Heart left ventricle (tissue), 16 donors: Measurements from ENCODE around the gene TNRC6A. TPM values are rescaled to one million over a fixed set of nuclear protein-coding genes. Genes with fewer than 3 reads are reported as not detected.

ENCODE experiments used
- ATAC-seq, 4 donors: fragments of 200-7000 bp; cut with Tn5 transposase; one replicate each; pipeline ENCODE4 v1.9.1; 2020 to 2022; ENCODE audit warnings: moderate library complexity in 4 of 4, mild to moderate bottlenecking in 3 of 4, moderate number of reproducible peaks in 1 of 4
- DNase-seq, 5 donors: peaks; one replicate each; pipeline ENCODE4 v3.0.0-alpha.2; 2020
- H3K27ac ChIP-seq, 12 donors: fragments of 200-600 bp; sonication (generic) in 4 of 12; one replicate each; pipeline versions ENCODE4 v1.5.0 to v1.8.0; 2016 to 2022; ENCODE audit warnings: mild to moderate bottlenecking in 2 of 12
- H3K27me3 ChIP-seq, 9 donors: fragments of 200-600 bp; sonication (generic) in 2 of 9; one replicate each; pipeline versions ENCODE4 v1.5.1 to v1.8.0; 2016 to 2022; ENCODE audit warnings: mild to moderate bottlenecking in 3 of 9
- H3K36me3 ChIP-seq, 9 donors: fragments of 200-600 bp; sonication (generic) in 2 of 9; one replicate each; pipeline versions ENCODE4 v1.5.0 to v1.8.0; 2018 to 2022; ENCODE audit warnings: mild to moderate bottlenecking in 2 of 9
- H3K4me1 ChIP-seq, 12 donors: fragments of 200-600 bp; sonication (generic) in 4 of 12; one replicate each; pipeline versions ENCODE4 v1.5.0 to v1.8.0; 2016 to 2022; ENCODE audit warnings: mild to moderate bottlenecking in 3 of 12
- H3K4me3 ChIP-seq, 12 donors: fragments of 200-600 bp; sonication (generic) in 4 of 12; one replicate each; pipeline versions ENCODE4 v1.5.0 to v1.8.0; 2017 to 2022; ENCODE audit warnings: mild to moderate bottlenecking in 9 of 12, moderate library complexity in 4 of 12
- H3K9me3 ChIP-seq, 12 donors: fragments of 200-600 bp; sonication (generic) in 4 of 12; one replicate each; pipeline versions ENCODE4 v1.5.0 to v1.8.0; 2016 to 2022; ENCODE audit warnings: mild to moderate bottlenecking in 1 of 12
- POLR2A ChIP-seq, 2 donors: fragments of 450-650 bp; IDR thresholded peaks; one replicate each; pipeline ENCODE4 v1.6.1; 2017; ENCODE audit warnings: antibody characterized with exemption in 2 of 2, mild to moderate bottlenecking in 2 of 2, moderate library complexity in 2 of 2
- WGBS, 4 donors: extraction: QIAGEN DNeasy Blood & Tissue Kit in 2 of 4; methylation state at CpG; one replicate each; pipeline versions ENCODE4 v1.1.5 to v1.1.7; 2013 to 2018; 5-methylcytosine and 5-hydroxymethylcytosine counted together
- intact Hi-C, 10 donors: fragments of 100-400 bp; cut with DNase I; formaldehyde crosslinking; loops; one replicate each; pipeline versions ENCODE4 v1.11.1 to v1.14.2; 2022
- polyA plus RNA-seq, 2 donors: library from polyadenylated mRNA; stranded (reverse); fragments of 200-250 nt; gene quantifications; one replicate each; pipeline ENCODE4 v1.2.3, GENCODE V29; 2013
- total RNA-seq, 9 donors: library from RNA; depleted of rRNA in 2 of 9; stranded (reverse); fragments of >200 nt in 2 of 9; fragmentation: NEBNext Ultra II Directional in 3 of 9; extraction: Animal tissue kit (Norgen Biotek cat#: 25700) in 3 of 9; gene quantifications; one replicate each; pipeline versions ENCODE4 v1.1.0 to v1.2.4, GENCODE V29; 2016 to 2023
- TF ChIP-seq, protein P1 (sequence below), 12 donors: fragments of 200-600 bp; sonication (generic) in 4 of 12; IDR thresholded peaks; one replicate each; pipeline versions ENCODE4 v1.5.0 to v1.8.0; 2018 to 2022; ENCODE audit warnings: antibody characterized with exemption in 12 of 12, mild to moderate bottlenecking in 5 of 12
- donor health status: ischemic (EF 13 %, LVEDD 7.1; RV severe dilation, severe dysfunction).
- donor health status: healthy with polysubstance abuse.
- donor health status: DM: no; HTN: yes; CAD: no.
- donor health status: DM: no; HTN: no; CAD: no.
- donor health status: ischemic (EF 25% LVEDD 6.9; RV normal size, moderate dysfunction).
- donor health status: ischemic (EF 25% LVEDD 5.7; RV mildly dilated, moderate dysfunction).
- donor health status: healthy.
- donor health status: DM: yes; HTN: yes; CAD: no.
- donor health status: ischemic (EF 35%, LVEDD 5.7; RV mildly dilated, moderate dysfunction).
- donor health status: nonischemic (EF 11% LVEDD 7.7; RV severe dilation, severe dysfunction).
- donor health status: DM: yes; HTN: yes; CAD: no.
- donor health status: PGD.
- donor health status: ischemic (EF 29% LVEDD 5.4; RV normal size, mild dysfunction).
- donor health status: nonischemic (EF 23%, LVEDD 6.1; RV moderate dilation, normal function).

Gene TNRC6A
- total and polyA plus RNA-seq, 11 donors = 16.0 to 53.1 (median 35.5) TPM

DNA sequence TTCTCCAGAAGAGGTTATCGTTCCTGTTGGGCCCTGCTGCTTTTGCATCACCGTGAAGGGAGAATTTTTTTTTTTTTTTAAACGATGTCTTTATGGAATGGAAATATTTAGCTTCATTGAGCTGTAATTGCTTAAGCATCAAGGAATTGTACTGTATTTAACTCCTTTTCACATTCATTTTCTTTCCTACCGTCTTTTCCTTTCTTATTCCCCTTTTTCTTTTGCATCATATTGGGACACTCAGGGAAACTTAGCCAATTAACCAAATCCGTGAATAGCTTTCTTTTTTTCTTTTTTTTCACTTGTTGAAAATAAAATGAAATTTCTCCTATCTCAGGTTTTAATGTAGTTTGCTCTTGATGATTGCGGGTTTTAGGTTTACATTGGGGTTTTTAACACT lies 1.5 kb downstream of the TNRC6A start:
- no peak for TF ChIP-seq POLR2A (IDR thresholded peaks at IDR 0.05)
- TF ChIP-seq, protein P1, sequence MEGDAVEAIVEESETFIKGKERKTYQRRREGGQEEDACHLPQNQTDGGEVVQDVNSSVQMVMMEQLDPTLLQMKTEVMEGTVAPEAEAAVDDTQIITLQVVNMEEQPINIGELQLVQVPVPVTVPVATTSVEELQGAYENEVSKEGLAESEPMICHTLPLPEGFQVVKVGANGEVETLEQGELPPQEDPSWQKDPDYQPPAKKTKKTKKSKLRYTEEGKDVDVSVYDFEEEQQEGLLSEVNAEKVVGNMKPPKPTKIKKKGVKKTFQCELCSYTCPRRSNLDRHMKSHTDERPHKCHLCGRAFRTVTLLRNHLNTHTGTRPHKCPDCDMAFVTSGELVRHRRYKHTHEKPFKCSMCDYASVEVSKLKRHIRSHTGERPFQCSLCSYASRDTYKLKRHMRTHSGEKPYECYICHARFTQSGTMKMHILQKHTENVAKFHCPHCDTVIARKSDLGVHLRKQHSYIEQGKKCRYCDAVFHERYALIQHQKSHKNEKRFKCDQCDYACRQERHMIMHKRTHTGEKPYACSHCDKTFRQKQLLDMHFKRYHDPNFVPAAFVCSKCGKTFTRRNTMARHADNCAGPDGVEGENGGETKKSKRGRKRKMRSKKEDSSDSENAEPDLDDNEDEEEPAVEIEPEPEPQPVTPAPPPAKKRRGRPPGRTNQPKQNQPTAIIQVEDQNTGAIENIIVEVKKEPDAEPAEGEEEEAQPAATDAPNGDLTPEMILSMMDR (IDR thresholded peaks at IDR 0.05) = no peak
- peak overlapping the region; percentile 57 to 94 (median 84) for H3K4me3 ChIP-seq
- peak overlapping the region; percentile 47 to 99 (median 92) for H3K27ac ChIP-seq
- H3K36me3 ChIP-seq = peaks cover 0 to 25% (median 14%) of the 10 kb centered on the region in 9 donors
- WGBS, 4 donors = 10 to 16% (median 11%) methylated on average over 6 of the region's 6 CpGs
- intact Hi-C loops = loop anchor here in 5 of 10 donors (2.0 to 10.0 kb wide), 3 partner anchors 46 to 54 kb away; no protein-coding TSS in a partner anchor
- no peak for DNase-seq
- no peaks in the 10 kb centered on the region for H3K27me3 ChIP-seq
- H3K4me1 ChIP-seq = peaks cover 3 to 58% (median 52%) of the 10 kb centered on the region in 12 donors
- no peaks in the 10 kb centered on the region for H3K9me3 ChIP-seq
- no peak for ATAC-seq

DNA sequence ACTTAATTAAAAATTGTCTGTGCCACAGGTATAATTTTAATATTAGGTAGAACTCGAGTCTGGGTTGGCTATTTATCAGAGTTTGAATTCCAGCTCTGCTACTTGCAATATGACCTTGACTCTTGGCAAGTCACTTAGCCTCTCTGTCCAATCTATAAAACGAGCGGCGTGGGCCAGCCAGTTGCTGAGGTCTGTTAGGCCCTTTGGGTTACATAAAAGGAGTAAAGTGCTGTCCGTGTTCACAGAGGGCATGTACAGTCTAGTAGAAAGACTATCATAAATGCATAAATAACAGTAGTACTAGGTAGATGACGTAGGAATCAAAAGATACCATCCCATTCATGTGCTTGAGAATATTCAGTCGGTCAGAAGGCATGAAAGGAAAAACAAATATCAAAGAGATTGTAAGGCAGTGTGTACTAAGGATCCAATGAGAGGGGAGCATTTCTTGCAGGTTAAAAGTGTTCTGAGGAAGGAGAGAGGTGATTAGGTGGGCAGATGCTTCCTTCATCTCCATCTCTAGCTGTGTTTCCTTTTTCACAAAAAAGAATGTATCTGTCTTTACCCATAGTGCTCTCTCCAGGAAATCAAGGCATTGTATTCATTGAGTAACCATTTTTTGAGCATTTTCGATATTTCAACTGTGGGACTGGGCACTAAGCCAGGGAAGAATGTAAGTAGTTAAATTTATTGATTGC lies 2.4 kb downstream of the TNRC6A start:
- 20 to 31% (median 29%) methylated on average over 8 of the region's 8 CpGs for WGBS, 4 donors
- H3K27ac ChIP-seq = peak overlapping the region; percentile 42 to 99 (median 92)
- intact Hi-C loops = loop anchor here in 5 of 10 donors (2.0 to 10.0 kb wide), 3 partner anchors 45 to 53 kb away; no protein-coding TSS in a partner anchor
- H3K4me1 ChIP-seq = peaks cover 9 to 67% (median 61%) of the 10 kb centered on the region in 12 donors
- TF ChIP-seq, protein P1 (IDR thresholded peaks at IDR 0.05) = no peak
- no peak for TF ChIP-seq POLR2A (IDR thresholded peaks at IDR 0.05)
- no peaks in the 10 kb centered on the region for H3K27me3 ChIP-seq
- ATAC-seq (peak; percentile 65 to 82 (median 74)), DNase-seq (peak; percentile 62 to 81 (median 69))
- H3K36me3 ChIP-seq = peaks cover 0 to 25% (median 14%) of the 10 kb centered on the region in 9 donors
- peak overlapping the region in 10 of 12 donors; percentile 57 to 94 (median 86) for H3K4me3 ChIP-seq
- no peaks in the 10 kb centered on the region for H3K9me3 ChIP-seq

DNA sequence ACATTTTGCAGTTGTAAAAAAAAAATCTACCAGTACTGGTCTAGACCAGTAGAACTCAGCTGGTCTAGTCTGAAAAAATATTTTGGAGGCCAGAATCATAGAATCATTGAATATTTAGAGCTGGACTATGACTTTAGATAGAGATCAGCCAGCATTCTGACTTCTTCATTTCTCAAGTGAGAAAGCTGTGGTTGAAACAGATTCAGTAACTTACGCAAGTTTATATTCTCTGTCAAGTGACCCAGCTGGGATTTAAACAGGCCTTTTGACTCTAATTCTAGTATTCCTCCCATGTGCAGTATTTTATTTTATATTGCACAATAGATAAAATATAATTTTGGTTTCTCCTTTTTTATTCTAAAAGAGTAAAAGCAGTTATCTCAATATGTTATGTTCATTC lies 4.9 kb downstream of the TNRC6A start:
- H3K27ac ChIP-seq = peak overlapping the region in 7 of 12 donors; percentile 3 to 96 (median 23)
- intact Hi-C loops = loop anchor here in 4 of 10 donors (5.0 to 10.0 kb wide), 2 partner anchors 43 to 50 kb away; no protein-coding TSS in a partner anchor
- DNase-seq (no peak), ATAC-seq (no peak)
- H3K27me3 ChIP-seq = no peaks in the 10 kb centered on the region
- H3K4me3 ChIP-seq = no peak overlapping the region
- H3K4me1 ChIP-seq = peaks cover 15 to 87% (median 81%) of the 10 kb centered on the region in 12 donors
- TF ChIP-seq, protein P1 (IDR thresholded peaks at IDR 0.05) = no peak
- TF ChIP-seq POLR2A (IDR thresholded peaks at IDR 0.05) = no peak
- no peaks in the 10 kb centered on the region for H3K9me3 ChIP-seq
- WGBS, 4 donors = 67 to 77% (median 72%) methylated on average over 1 of the region's 1 CpG
- H3K36me3 ChIP-seq = peaks cover 0 to 25% (median 14%) of the 10 kb centered on the region in 9 donors

DNA sequence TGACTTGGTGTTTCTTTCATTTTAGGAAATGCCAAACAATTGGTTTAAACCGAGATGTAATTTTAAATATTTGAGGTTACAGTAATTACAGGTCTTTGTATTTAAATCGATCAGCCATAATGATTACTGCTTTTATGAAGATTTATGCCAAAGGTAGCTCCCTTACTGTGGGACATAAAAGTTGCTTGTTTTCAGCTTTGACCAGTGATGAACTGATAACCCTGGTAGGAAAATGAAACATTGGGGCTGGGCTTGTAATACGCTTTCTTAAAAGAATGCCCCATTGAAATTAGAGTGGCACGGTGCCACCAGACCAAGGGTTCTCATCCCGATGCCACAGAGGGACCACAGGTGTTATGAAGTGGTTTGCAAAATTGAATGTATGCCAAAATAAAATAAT lies 7.3 kb downstream of the TNRC6A start:
- H3K4me1 ChIP-seq = peaks cover 15 to 100% (median 93%) of the 10 kb centered on the region in 12 donors
- H3K4me3 ChIP-seq = no peak overlapping the region
- DNase-seq (no peak), ATAC-seq (no peak)
- H3K27me3 ChIP-seq = no peaks in the 10 kb centered on the region
- intact Hi-C loops = loop anchor here in 1 of 10 donors (10.0 kb wide), 1 partner anchor 48 kb away; no protein-coding TSS in a partner anchor
- peak overlapping the region in 11 of 12 donors; percentile 3 to 68 (median 37) for H3K27ac ChIP-seq
- no peak for TF ChIP-seq POLR2A (IDR thresholded peaks at IDR 0.05)
- TF ChIP-seq, protein P1 (IDR thresholded peaks at IDR 0.05) = no peak
- peaks cover 0 to 26% (median 14%) of the 10 kb centered on the region in 9 donors for H3K36me3 ChIP-seq
- no peaks in the 10 kb centered on the region for H3K9me3 ChIP-seq
- 38 to 51% (median 45%) methylated on average over 5 of the region's 5 CpGs for WGBS, 4 donors
